Left hindlimb (tissue), 1 donor: ENCODE measurements around the gene MRPS25.
"Not testable (repeated sequence)": the region's sequence is repeated elsewhere in the genome, so short reads cannot be mapped to it uniquely, and the experiment has no call there.

Experiments used
- DNase-seq: peaks from one replicate; pipeline ENCODE4 v3.0.0-alpha.2; 2018

The MRPS25 gene

DNA sequence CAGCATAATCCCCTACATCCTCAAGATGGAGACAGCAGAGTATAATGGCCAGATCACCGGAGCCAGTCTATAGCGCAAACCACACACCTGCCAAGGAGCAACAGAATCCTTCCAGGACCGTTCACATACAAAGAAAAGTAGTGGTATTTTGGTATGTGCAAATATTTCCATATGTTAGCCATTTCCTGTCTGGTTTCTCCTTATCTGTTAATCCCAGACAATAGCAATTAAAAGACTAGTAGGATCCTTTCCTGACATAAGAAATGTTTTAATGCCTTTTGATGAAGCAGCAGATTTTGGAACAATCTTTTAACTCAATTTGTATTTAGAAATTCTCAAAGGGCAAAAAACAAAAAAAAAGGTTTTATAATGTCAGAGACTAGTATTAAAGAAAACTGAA lies 22.2 kb downstream of the MRPS25 start:
- no peak for DNase-seq

DNA sequence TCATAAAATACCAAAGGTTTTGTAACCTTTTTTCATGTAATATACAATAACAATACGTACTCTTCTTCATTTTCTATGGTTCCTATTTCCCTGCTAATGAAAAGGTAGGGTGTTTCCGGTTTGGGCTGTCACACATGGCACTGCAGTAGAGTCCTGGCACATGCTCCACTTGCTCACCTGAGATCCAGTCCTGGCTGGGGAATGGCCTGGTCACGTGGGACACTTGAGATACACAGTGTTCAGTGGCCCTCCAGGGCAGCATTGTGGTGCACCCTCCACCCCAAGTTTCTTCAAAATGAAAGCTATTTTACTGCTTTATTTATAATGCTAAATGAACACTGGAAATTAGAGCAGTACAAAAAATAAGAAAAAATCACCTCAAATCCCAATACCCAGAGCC lies 23.2 kb downstream of the MRPS25 start:
- DNase-seq, result no peak

DNA sequence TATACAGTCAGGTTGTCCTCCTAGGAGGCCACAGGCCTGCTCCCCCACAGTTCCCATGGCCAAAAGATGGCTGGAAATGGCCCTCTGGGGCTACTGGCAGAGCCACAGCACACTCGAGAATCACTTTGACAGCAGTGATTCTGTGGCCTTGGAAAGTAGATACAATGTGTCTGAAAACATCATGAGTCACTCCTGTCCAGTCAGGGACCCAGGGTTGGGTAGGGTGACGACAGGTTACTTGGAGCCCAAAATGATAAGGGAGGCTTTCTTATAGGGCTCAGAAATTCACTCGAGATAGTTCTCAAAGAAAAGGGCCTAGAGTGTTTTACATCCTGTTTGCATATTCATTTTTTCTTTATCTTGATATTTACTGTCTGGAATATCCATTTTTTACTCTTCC lies 24.3 kb downstream of the MRPS25 start:
- DNase-seq, result no peak

DNA sequence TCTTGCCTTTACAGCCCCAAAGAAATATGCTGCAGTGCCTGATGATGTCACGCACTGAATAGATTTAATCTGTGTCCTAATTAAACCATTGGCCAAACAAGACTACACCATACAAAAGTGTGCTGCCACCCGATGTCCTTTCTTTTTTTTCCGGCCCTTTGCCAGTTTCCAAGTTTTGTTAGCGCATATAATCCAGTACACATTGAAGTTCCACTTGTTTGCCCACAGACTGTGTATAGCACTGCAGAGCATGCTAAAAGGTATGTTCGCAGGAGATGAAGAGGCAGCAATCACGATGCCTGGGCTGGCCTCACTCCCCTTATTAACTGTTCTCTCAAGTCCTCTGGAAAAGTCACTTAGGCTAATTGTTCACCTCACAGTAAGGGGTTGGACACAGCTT lies 26.8 kb downstream of the MRPS25 start:
- no peak for DNase-seq

DNA sequence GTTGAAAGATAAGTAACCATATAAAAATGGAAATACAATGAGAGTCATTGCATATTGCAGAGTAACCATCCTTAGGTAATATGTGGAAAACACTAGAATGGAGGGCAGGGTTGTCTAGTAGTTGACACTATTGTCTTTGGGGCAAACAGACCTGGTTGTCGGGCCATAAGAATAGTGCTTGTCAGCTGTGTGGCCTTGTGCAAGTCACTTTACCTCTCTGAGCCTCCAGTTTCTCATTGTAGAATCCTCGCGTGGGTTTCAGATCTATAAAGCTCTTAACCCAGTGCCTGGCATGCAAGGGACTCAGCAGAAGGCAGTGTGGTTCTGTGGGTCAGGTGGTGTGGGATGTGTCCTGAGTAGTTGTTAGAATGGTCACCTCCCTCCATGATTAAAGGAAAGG lies 32.0 kb downstream of the MRPS25 start:
- no peak for DNase-seq

DNA sequence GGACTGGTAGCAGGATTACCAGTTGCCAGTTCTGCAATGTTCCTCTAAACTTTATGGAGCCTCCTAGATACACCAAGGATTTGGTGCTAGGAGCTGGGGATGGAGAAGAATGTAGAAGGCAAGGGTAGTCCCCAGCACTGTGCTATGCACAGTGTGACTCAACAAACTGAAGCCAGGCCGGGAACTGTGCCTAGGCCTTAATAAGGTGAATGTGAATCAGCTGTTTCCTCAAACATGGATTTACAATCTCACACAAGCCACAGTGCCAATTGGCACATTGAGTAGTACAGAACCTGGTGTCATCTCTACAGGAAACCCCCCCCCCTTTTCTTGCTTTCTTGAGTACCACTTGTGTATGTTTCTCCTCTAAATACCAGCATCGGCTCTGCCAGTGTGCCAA lies 32.5 kb downstream of the MRPS25 start:
- DNase-seq, result no peak

DNA sequence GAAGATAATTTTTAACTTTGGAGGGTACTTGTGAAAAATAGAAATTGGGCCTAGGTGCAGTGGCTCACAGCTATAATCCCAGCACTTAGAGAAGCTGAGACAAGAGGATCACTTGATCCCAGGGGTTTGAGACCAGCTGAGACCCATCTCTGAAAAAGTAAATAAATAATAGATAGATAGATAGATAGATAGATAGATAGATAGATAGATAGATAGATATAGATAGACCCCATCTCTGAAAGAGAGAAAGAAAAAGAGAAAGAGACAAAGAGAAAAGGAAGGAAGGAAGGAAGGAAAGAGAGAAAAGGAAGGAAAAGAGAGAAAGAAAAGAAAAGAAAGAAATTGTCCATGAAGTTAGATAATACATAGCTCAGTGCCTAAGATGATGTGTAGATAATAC lies 35.5 kb downstream of the MRPS25 start:
- no peak for DNase-seq

DNA sequence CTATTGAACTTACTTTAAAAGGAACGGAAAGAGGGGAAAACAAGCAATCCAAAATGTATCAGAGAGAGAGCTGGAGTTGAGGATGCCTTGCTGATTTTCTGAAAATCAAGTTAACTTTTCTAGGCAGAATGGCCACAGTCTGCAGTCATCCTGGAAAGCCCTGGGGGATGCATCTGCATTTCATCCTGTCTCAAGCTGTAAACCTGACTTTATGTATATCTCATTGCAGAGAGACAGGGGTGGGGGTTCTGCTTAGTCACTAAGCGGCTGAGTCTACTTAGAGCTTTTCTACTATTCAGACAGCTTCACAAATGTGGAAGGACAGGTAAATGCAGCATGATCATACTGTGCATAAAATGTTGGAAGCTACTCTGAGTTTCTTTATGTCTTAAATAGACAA lies 41.4 kb downstream of the MRPS25 start:
- DNase-seq, result no peak

DNA sequence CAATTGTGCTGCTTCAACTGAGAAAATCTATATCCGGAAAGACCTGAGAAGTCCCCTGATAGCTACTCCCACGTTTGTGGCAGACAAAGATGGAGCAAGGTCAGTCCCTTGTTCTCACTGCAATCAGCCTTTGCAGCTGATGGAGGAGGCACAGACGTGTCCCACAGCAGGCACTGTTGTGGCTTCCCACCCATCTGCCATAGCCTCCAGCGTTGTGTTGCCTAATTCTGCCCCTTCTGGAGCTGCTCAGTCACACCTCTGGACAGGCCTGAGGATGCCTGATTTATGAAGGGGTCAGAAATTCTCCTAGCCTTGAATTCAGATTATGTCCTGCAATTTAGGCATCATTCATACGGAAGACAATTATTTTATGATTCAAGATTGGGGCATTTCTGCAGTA lies 41.9 kb downstream of the MRPS25 start:
- no peak for DNase-seq

DNA sequence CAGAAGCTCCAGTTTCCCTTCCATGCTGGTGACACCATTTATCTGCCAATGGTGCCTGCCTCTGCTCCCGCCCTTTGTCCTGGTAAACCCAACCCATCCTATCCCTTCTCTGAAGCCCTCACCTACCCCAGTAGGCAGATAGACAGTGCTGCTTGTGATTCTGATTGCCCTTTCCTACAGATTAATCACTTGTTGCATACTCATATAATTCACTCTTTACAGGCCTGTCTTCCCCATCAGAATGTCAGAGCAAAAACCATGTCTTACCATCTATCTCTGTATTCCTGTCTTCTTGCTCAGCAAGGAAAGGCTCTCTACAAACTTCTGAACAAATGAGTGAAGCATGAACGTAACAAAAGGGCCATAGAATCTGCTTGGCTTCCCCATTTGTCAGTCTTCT lies 47.9 kb downstream of the MRPS25 start:
- no peak for DNase-seq

DNA sequence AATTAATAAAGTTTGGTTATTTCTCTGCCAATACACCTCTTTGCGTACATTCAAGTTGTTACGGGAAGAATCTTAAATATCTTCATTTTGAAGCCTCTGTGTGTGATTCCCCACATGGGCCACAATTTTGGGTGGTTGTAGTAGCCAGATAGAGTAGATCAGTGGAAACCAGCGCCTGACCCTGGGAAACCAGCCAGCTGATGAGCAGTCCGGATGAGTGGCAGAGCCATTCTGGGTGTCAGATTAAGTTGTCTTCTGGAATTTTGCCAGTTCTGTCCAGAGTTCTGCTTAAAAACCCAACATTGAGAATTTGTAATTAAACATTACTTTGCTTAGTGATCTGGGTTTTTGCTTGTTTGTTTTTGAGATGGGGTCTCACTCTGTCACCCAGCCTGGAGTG lies 49.7 kb downstream of the MRPS25 start:
- no peak for DNase-seq

DNA sequence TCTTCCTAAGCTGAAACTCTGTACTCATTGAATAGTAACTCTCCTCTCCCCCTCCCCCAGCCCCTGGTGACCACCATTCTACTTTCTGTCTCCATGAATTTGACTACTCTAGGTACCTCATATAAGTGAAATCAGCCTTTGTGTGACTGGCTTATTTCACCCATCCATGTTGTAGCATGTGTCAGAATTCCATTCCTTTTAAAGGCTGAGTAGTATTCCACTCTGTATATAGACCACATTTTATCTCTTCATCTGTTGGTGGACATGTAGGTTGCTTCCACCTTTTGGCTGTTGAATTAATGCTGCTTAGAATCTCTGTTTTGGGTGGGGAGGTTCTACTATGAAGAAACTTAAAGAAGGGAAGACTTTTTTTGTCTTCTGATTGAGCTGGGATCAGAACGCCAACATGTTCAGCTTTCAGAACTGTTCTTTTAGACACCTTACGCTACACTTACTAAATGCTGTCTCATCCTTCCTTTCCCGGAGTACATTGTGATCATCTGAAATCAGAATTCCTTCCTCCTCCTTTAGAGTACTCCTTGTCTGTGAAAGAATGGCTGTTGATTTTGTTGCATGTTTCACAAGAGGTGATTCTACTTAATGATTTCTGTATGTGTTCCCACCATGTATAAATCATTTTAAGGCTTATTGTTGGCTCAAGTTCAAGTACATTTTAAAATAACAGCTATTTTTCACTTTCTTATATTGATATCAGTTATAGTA lies 50.3 kb downstream of the MRPS25 start:
- DNase-seq, result no peak

DNA sequence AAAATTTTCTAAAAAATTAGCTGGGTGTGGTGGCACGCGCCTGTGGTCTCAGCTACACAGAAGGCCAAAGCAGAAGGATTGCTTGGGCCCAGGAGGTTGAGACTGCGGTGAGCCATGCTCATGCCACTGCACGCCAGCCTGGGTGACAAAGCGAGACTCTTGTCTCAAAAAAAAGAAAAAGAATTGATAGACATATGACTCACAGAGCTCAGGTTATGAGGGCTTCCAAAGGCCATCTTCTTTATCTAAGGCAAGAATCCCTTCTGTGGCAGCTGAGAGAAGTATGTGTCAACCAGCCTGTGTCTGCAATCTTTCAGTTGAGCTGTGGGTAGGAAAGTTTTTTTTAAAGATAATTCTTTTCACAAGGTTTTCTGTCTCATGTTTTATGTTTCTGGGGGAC lies 53.9 kb downstream of the MRPS25 start:
- DNase-seq, result no peak

DNA sequence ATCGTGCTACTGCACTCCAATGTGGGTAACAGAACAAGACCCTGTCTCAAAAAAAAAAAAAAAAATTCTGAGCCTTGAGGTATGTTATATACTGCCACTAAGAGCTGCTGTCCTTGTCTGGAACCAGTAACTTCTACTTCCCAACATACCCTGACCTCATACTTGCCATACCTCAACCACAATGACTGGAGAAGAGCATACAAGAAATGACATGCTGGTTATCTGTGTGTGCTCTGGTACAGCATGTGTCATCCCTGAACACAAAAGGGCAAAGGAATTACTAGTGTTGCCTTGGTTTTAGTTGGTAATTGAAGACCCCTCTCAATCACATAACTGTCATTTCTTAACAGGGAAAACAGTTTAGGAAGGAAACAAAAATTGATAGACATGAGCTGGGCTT lies 54.5 kb downstream of the MRPS25 start:
- no peak for DNase-seq

DNA sequence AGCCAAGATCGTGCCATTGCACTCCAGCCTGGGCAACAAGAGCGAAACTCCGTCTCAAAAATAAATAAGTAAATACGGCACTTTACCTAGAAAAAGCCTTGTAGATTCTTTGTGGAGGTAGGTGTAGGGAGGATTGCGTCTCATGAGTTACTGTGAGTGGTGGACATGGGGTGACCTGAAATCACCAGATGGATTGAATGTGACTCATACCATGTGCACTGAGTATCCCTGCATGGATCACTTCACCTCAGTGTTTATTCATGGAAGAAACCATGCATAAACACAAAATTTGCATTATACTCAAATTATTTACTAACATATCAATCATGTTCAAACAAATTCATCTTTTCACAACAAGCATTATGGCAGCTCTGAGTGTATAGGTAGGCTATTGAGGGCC lies 55.9 kb downstream of the MRPS25 start:
- no peak for DNase-seq

DNA sequence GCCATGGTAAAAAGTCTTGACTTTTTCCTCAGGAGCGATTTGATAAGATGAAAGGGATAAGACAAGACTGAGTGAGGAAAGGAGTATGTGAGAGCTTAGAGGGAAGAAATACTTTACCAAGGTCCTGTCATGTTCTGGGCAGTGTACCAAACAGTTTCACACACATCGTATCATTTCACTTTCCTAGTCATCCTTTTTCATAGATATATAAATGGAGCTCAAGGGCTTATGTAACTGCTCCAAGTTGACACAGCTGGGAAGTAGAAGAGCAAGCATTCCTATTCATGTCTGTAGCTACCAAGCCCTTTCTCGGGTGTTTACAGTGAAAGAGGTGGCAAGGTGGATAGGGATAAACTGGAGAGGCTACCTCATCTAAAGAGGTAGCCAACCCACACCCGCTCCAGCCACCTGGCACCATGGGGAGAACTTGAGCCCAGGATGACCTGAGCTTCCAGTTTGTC lies 57.4 kb downstream of the MRPS25 start:
- no peak for DNase-seq

DNA sequence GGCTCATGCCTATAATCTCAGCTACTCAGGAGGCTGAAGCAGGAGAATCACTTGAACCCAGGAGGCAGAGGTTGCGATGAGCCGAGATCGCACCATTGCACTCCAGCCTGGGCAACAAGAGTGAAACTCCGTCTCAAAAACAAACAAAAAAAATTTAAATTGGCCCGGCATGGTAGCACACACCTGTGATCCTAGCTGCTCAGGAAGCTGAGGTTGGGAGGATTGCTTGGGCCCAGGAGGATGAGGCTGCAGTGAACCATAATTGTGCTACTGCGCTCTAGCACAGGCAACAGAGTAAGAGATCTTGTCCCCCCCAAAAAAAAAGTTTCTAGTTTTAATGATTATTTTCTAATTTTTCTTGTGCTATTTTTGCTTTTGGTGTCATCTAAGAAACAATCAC lies 65.9 kb downstream of the MRPS25 start:
- DNase-seq, result not testable (repeated sequence)
